H9 (cell line): ENCODE results near the gene SP110. TPM values are rescaled to one million over a fixed set of nuclear protein-coding genes. Genes with fewer than 3 reads are reported as not detected.

Experiments
- DNase-seq: peaks from one replicate; pipeline ENCODE4 v3.0.0-alpha.2; 2017
- H2AFZ ChIP-seq: one replicate; pipeline ENCODE4 v1.6.1; 2013; ENCODE audit warnings: mild to moderate bottlenecking, low read length, control low read depth, moderate library complexity
- H2AK5ac ChIP-seq: 2 replicates; pipeline ENCODE4 v1.6.1; 2013; ENCODE audit warnings: low read length, control low read depth, mixed read lengths; ENCODE audit not compliant: insufficient read length
- H2BK120ac ChIP-seq: one replicate; pipeline ENCODE4 v1.6.1; 2013; ENCODE audit warnings: low read depth, mild to moderate bottlenecking, low read length, control low read depth, inconsistent platforms; ENCODE audit not compliant: poor library complexity, severe bottlenecking
- H2BK12ac ChIP-seq: 2 replicates; pipeline ENCODE4 v1.6.1; 2013; ENCODE audit warnings: low read length, control low read depth, mixed read lengths, low read depth; ENCODE audit not compliant: insufficient read length
- H2BK15ac ChIP-seq: 2 replicates; pipeline ENCODE4 v1.6.1; 2013; ENCODE audit warnings: low read depth, low read length, control low read depth
- H2BK20ac ChIP-seq: one replicate; pipeline ENCODE4 v1.6.1; 2013; ENCODE audit warnings: low read depth, mild to moderate bottlenecking, low read length, control low read depth, inconsistent platforms; ENCODE audit not compliant: poor library complexity, severe bottlenecking
- H2BK5ac ChIP-seq: 2 replicates; pipeline ENCODE4 v1.6.1; 2013; ENCODE audit warnings: low read length, control low read depth, mixed read lengths; ENCODE audit not compliant: insufficient read length
- H3K14ac ChIP-seq: 2 replicates; pipeline ENCODE4 v1.6.1; 2013; ENCODE audit warnings: low read length, control low read depth; ENCODE audit not compliant: insufficient read depth
- H3K18ac ChIP-seq: 2 replicates; pipeline ENCODE4 v1.6.1; 2013; ENCODE audit warnings: low read depth, mild to moderate bottlenecking, mixed read lengths, low read length, control low read depth; ENCODE audit not compliant: insufficient read length
- H3K23ac ChIP-seq: 2 replicates; pipeline ENCODE4 v1.6.1; 2013; ENCODE audit warnings: low read length, control low read depth, mixed read lengths, low read depth; ENCODE audit not compliant: insufficient read length
- H3K23me2 ChIP-seq: 2 replicates; pipeline ENCODE4 v1.6.1; 2013; ENCODE audit warnings: low read depth, mild to moderate bottlenecking, mixed read lengths, low read length, control low read depth; ENCODE audit not compliant: insufficient read length, poor library complexity, severe bottlenecking
- H3K27ac ChIP-seq: 2 replicates; pipeline ENCODE4 v1.5.1; 2013; ENCODE audit warnings: low read length, control low read depth, mixed read lengths, low read depth; ENCODE audit not compliant: insufficient read length
- H3K27me3 ChIP-seq: 2 replicates; pipeline ENCODE4 v1.6.1; 2013; ENCODE audit warnings: low read length, control low read depth, inconsistent platforms; ENCODE audit not compliant: insufficient read depth
- H3K4ac ChIP-seq: 2 replicates; pipeline ENCODE4 v1.6.1; 2013; ENCODE audit warnings: low read depth, mild to moderate bottlenecking, control low read depth, inconsistent platforms, low read length, moderate library complexity
- H3K4me1 ChIP-seq: 2 replicates; pipeline ENCODE4 v1.6.1; 2013; ENCODE audit warnings: low read length, control low read depth, inconsistent platforms; ENCODE audit not compliant: insufficient read depth
- H3K4me2 ChIP-seq: 2 replicates; pipeline ENCODE4 v1.6.1; 2013; ENCODE audit warnings: low read length, control low read depth, mixed read lengths; ENCODE audit not compliant: insufficient read length, insufficient read depth
- H3K56ac ChIP-seq: 2 replicates; pipeline ENCODE4 v1.6.1; 2013; ENCODE audit warnings: low read depth, mild to moderate bottlenecking, mixed read lengths, low read length, control low read depth; ENCODE audit not compliant: insufficient read length
- H3K79me1 ChIP-seq: 2 replicates; pipeline ENCODE4 v1.6.1; 2013; ENCODE audit warnings: low read depth, mild to moderate bottlenecking, moderate library complexity, low read length, control low read depth, inconsistent platforms; ENCODE audit not compliant: insufficient read depth, poor library complexity, severe bottlenecking
- H3K79me2 ChIP-seq: 2 replicates; pipeline ENCODE4 v1.6.1; 2013; ENCODE audit warnings: low read length, control low read depth, inconsistent platforms; ENCODE audit not compliant: insufficient read depth
- H3K9ac ChIP-seq: 2 replicates; pipeline ENCODE4 v1.6.1; 2013; ENCODE audit warnings: low read length, control low read depth, mixed read lengths; ENCODE audit not compliant: insufficient read length; ENCODE audit errors: extremely low read depth
- H3K9me3 ChIP-seq: one replicate; pipeline ENCODE4 v1.6.1; 2013; ENCODE audit warnings: low read depth, low read length, inconsistent platforms; ENCODE audit not compliant: control insufficient read depth
- H3T11ph ChIP-seq: one replicate; pipeline ENCODE4 v1.6.1; 2013; ENCODE audit warnings: mild to moderate bottlenecking, low read length, control low read depth, inconsistent platforms
- H4K20me1 ChIP-seq: one replicate; pipeline ENCODE4 v1.6.1; 2013; ENCODE audit not compliant: control insufficient read depth, insufficient read length, insufficient read depth
- H4K5ac ChIP-seq: 2 replicates; pipeline ENCODE4 v1.6.1; 2013; ENCODE audit warnings: low read depth, mild to moderate bottlenecking, mixed read lengths, low read length, control low read depth; ENCODE audit not compliant: insufficient read length
- H4K8ac ChIP-seq: replicated peaks from 2 replicates; pipeline ENCODE4 v1.6.1; 2013; ENCODE audit warnings: low read length, control low read depth, mixed read lengths, low read depth; ENCODE audit not compliant: insufficient read length
- H4K91ac ChIP-seq: 2 replicates; pipeline ENCODE4 v1.6.1; 2013; ENCODE audit warnings: low read depth, mild to moderate bottlenecking, moderate library complexity, mixed read lengths, low read length, control low read depth; ENCODE audit not compliant: insufficient read length
- H3K27ac Mint-ChIP-seq, 3 experiments: 2 replicates in 2 of 3; 3 replicates in 1 of 3; pipeline ENCODE4 v1.8.0; 2020 to 2021; ENCODE audit warnings: mixed read lengths in 3 of 3, mild to moderate bottlenecking in 1 of 3, moderate library complexity in 1 of 3
- H3K27me3 Mint-ChIP-seq: 2 replicates; pipeline ENCODE4 v1.8.0; 2021; ENCODE audit warnings: low read depth, mild to moderate bottlenecking, moderate library complexity, mixed read lengths
- H3K36me3 Mint-ChIP-seq, 3 experiments: 2 replicates in 2 of 3; 3 replicates in 1 of 3; pipeline ENCODE4 v1.8.0; 2020 to 2021; ENCODE audit warnings: low read depth in 3 of 3, mixed read lengths in 3 of 3; ENCODE audit not compliant: insufficient read depth in 1 of 3
- H3K4me1 Mint-ChIP-seq, 2 experiments: 2 replicates each; pipeline ENCODE4 v1.8.0; 2020; ENCODE audit warnings: mixed read lengths in 2 of 2
- H3K4me3 Mint-ChIP-seq, 2 experiments: 2 replicates in 1 of 2; 3 replicates in 1 of 2; pipeline ENCODE4 v1.8.0; 2020 to 2021; ENCODE audit warnings: mild to moderate bottlenecking in 2 of 2, mixed read lengths in 2 of 2, moderate library complexity in 1 of 2
- H3K9me3 Mint-ChIP-seq, 2 experiments: 2 replicates in 1 of 2; 3 replicates in 1 of 2; pipeline ENCODE4 v1.8.0; 2020; ENCODE audit warnings: mild to moderate bottlenecking in 2 of 2, mixed read lengths in 2 of 2, moderate library complexity in 1 of 2
- WGBS: extraction: QIAGEN DNeasy Blood & Tissue Kit; methylation state at CpG from one replicate; pipeline ENCODE4 v1.1.7; 2013; ENCODE audit warnings: missing lambda C conversion rate, low lambda C conversion rate, mixed read lengths; ENCODE audit not compliant: insufficient read length; ENCODE audit errors: extremely low coverage; 5-methylcytosine and 5-hydroxymethylcytosine counted together
- total RNA-seq: library from RNA; stranded (reverse); gene quantifications from 2 replicates; pipeline ENCODE4 v1.2.1, GENCODE V29; 2021
- TF ChIP-seq, protein P1 (sequence below): fragments of 200-600 bp; sonication (generic); conservative IDR thresholded peaks from 3 replicates; pipeline ENCODE4 v1.8.0; 2021; ENCODE audit warnings: antibody characterized with exemption, mild to moderate bottlenecking

Gene SP110
- total RNA-seq, 1 experiment from 2014 or later, result 3.7 TPM

DNA sequence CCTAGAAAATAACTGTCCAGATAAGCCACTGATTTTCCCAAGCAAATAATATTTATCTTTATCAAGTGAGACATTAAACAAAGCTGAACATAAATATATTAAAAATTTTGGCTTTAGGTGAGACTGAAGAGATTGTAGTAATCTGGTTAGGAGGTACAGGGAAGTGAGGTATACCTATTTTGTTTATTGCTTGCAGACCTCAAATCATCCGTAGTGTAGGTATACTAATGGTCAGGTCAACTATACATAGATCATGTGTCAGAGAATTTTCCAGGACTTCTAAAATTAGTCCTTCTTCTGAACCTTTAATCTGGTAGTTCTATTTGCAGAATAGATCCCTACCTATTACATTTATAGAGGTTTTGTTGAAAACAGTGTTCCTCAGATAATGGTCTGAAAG is 47.3 kb upstream of the SP110 start:
- Histone ChIP-seq H2BK15ac (no peak overlapping the region), H2AK5ac (no peak overlapping the region), H3K79me2 (no peaks in the 10 kb centered on the region), H3K9me3 (no peaks in the 10 kb centered on the region), H3K27ac (no peak overlapping the region), H3K18ac (no peak overlapping the region), H2BK20ac (no peak overlapping the region), H4K8ac (no peak overlapping the region), H2AFZ (no peak overlapping the region), H3K79me1 (no peaks in the 10 kb centered on the region), H2BK5ac (no peak overlapping the region), H3K4me1 (no peaks in the 10 kb centered on the region), H4K5ac (no peak overlapping the region), H3K4me2 (no peak overlapping the region), H3K4ac (no peak overlapping the region), H3T11ph (no peak overlapping the region), H3K23ac (no peak overlapping the region), H3K56ac (no peak overlapping the region), H3K23me2 (no peaks in the 10 kb centered on the region), H3K9ac (no peak overlapping the region), H3K27me3 (no peaks in the 10 kb centered on the region), H3K14ac (no peak overlapping the region), H4K20me1 (no peaks in the 10 kb centered on the region), H4K91ac (no peak overlapping the region), H2BK12ac (no peak overlapping the region), H2BK120ac (no peak overlapping the region)
- no CpG with 5 or more reads among the region's 1 CpG for WGBS
- H3K4me3 Mint-ChIP-seq, result no peak overlapping the region
- peaks cover 8 to 10% of the 10 kb centered on the region in 2 experiments; a peak in 3 of 4 replicates for H3K4me1 Mint-ChIP-seq
- no peak overlapping the region for H3K27ac Mint-ChIP-seq
- H3K9me3 Mint-ChIP-seq, result peaks cover 2 to 5% of the 10 kb centered on the region in 2 experiments; a peak in 3 of 5 replicates
- TF ChIP-seq, protein P1, sequence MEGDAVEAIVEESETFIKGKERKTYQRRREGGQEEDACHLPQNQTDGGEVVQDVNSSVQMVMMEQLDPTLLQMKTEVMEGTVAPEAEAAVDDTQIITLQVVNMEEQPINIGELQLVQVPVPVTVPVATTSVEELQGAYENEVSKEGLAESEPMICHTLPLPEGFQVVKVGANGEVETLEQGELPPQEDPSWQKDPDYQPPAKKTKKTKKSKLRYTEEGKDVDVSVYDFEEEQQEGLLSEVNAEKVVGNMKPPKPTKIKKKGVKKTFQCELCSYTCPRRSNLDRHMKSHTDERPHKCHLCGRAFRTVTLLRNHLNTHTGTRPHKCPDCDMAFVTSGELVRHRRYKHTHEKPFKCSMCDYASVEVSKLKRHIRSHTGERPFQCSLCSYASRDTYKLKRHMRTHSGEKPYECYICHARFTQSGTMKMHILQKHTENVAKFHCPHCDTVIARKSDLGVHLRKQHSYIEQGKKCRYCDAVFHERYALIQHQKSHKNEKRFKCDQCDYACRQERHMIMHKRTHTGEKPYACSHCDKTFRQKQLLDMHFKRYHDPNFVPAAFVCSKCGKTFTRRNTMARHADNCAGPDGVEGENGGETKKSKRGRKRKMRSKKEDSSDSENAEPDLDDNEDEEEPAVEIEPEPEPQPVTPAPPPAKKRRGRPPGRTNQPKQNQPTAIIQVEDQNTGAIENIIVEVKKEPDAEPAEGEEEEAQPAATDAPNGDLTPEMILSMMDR, result no peak
- H3K36me3 Mint-ChIP-seq, result no peaks in the 10 kb centered on the region; a peak in 1 of 7 replicates
- DNase-seq, result no peak
- H3K27me3 Mint-ChIP-seq, result no peaks in the 10 kb centered on the region
